ENCODE measurements around the gene CRYAB. TPM values are rescaled to one million over a fixed set of nuclear protein-coding genes. Genes with fewer than 3 reads are reported as not detected.

Gene CRYAB
- total RNA-seq, 2 experiments from 2014 or later = not detected

GRCh38 chr11:111922803-111923202, 11.2 kb upstream of the CRYAB start:
- H3K27ac ChIP-seq (ENCODE audit: low read depth in 1 of 2, low read length in 2 of 2) = no peak overlapping the region
- H3K9me3 ChIP-seq (ENCODE audit: control insufficient read depth in 1 of 2, insufficient read depth in 1 of 2, low read length in 2 of 2) = no peaks in the 10 kb centered on the region
- H3K27ac Mint-ChIP-seq = no peak overlapping the region

GRCh38 chr11:111921541-111922230, 10.1 kb upstream of the CRYAB start:
- H3K4me3 Mint-ChIP-seq = no peak overlapping the region
- DNase-seq (no peak), ATAC-seq (ENCODE audit: poor library complexity) (no peak)
- CTCF ChIA-PET = interaction anchor here (1.2 kb wide), 1 partner anchor 16 kb away, joined by 3 read pairs; no protein-coding TSS in a partner anchor
- peaks cover 15% of the 10 kb centered on the region for H3K27me3 Mint-ChIP-seq
- no peak overlapping the region for H3K27ac Mint-ChIP-seq
- Histone ChIP-seq H3K36me3 (ENCODE audit: insufficient read depth, low read length) (no peaks in the 10 kb centered on the region), H3K9me3 (ENCODE audit: control insufficient read depth in 1 of 2, insufficient read depth in 1 of 2, low read length in 2 of 2) (no peaks in the 10 kb centered on the region), H3K4me1 (ENCODE audit: insufficient read depth, low read length) (peaks cover 7% of the 10 kb centered on the region), H3K27ac (ENCODE audit: low read depth in 1 of 2, low read length in 2 of 2) (no peak overlapping the region), H3K27me3 (ENCODE audit: control insufficient read depth in 1 of 2, insufficient read depth in 2 of 2, low read length in 2 of 2) (no peaks in the 10 kb centered on the region), H3K4me3 (ENCODE audit: low read length) (no peak overlapping the region)
- no peaks in the 10 kb centered on the region for H3K9me3 Mint-ChIP-seq
- POLR2A ChIA-PET = no interaction called here
- no peaks in the 10 kb centered on the region for H3K36me3 Mint-ChIP-seq (ENCODE audit: low read depth)
- H3K4me1 Mint-ChIP-seq (ENCODE audit: low read depth) = peaks cover 11% of the 10 kb centered on the region
- intact Hi-C loops (cut with DNase I, micrococcal nuclease) = no loop called here
- no peak for TF ChIP-seq CTCF (IDR thresholded peaks at IDR 0.05)

More at GRCh38 chr11:111922803-111923202, 11.2 kb upstream of the CRYAB start:
- peaks cover 20% of the 10 kb centered on the region for H3K4me1 Mint-ChIP-seq (ENCODE audit: low read depth)
- ChIA-PET CTCF (no interaction called here), POLR2A (no interaction called here)
- no peak overlapping the region for H3K4me3 Mint-ChIP-seq
- Histone ChIP-seq H3K27me3 (ENCODE audit: control insufficient read depth in 1 of 2, insufficient read depth in 2 of 2, low read length in 2 of 2) (no peaks in the 10 kb centered on the region), H3K4me1 (ENCODE audit: insufficient read depth, low read length) (peaks cover 15% of the 10 kb centered on the region), H3K4me3 (ENCODE audit: low read length) (no peak overlapping the region), H3K36me3 (ENCODE audit: insufficient read depth, low read length) (no peaks in the 10 kb centered on the region)
- TF ChIP-seq CTCF (IDR thresholded peaks at IDR 0.05) = no peak
- no peak for ATAC-seq (ENCODE audit: poor library complexity)
- no peaks in the 10 kb centered on the region for H3K36me3 Mint-ChIP-seq (ENCODE audit: low read depth)
- no peaks in the 10 kb centered on the region for H3K9me3 Mint-ChIP-seq
- no peak for DNase-seq
- intact Hi-C loops (cut with DNase I, micrococcal nuclease) = no loop called here
- peaks cover 10% of the 10 kb centered on the region for H3K27me3 Mint-ChIP-seq

DNA sequence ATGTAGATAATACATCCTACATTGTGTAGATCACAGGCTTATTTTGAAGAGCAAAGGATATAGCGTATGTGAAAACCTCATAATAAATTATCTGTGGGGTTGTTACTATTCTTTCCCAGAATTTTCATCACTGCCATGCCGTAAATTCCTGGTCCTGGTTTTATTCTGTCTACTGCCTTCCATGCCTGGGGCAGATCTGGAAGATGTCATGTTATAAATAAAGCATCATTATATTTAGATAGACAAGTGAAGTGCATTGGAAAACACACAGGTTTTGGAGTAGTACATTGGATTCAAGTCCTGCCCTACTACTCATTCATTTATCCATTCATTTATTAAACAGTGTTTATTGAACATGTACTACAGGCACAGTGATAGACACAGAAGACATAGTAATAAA, 9.3 kb upstream of the CRYAB start:
- Mint-ChIP-seq H3K27ac (no peak overlapping the region), H3K4me3 (no peak overlapping the region), H3K4me1 (ENCODE audit: low read depth) (peaks cover 3% of the 10 kb centered on the region), H3K9me3 (no peaks in the 10 kb centered on the region), H3K27me3 (peaks cover 23% of the 10 kb centered on the region), H3K36me3 (ENCODE audit: low read depth) (no peaks in the 10 kb centered on the region)
- no peak for TF ChIP-seq CTCF (IDR thresholded peaks at IDR 0.05)
- Histone ChIP-seq H3K4me3 (ENCODE audit: low read length) (no peak overlapping the region), H3K4me1 (ENCODE audit: insufficient read depth, low read length) (no peaks in the 10 kb centered on the region), H3K9me3 (ENCODE audit: control insufficient read depth in 1 of 2, insufficient read depth in 1 of 2, low read length in 2 of 2) (no peaks in the 10 kb centered on the region), H3K27ac (ENCODE audit: low read depth in 1 of 2, low read length in 2 of 2) (no peak overlapping the region), H3K36me3 (ENCODE audit: insufficient read depth, low read length) (no peaks in the 10 kb centered on the region), H3K27me3 (ENCODE audit: control insufficient read depth in 1 of 2, insufficient read depth in 2 of 2, low read length in 2 of 2) (peaks cover 3 to 5% of the 10 kb centered on the region in 2 experiments)
- CTCF ChIA-PET = interaction anchor here (1.2 kb wide), 1 partner anchor 15 kb away, joined by 3 read pairs; no protein-coding TSS in a partner anchor
- no peak for DNase-seq
- POLR2A ChIA-PET = no interaction called here
- no peak for ATAC-seq (ENCODE audit: poor library complexity)
- intact Hi-C loops (cut with DNase I, micrococcal nuclease) = no loop called here
